GM12878 (cell line): ENCODE results near the gene ADAMTSL4. TPM values are rescaled to one million over a fixed set of nuclear protein-coding genes. Genes with fewer than 3 reads are reported as not detected.
"Not testable (repeated sequence)": the region's sequence is repeated elsewhere in the genome, so short reads cannot be mapped to it uniquely, and the experiment has no call there.

ENCODE experiments used
- ATAC-seq: fragments of 200-7000 bp; cut with Tn5 transposase; 3 replicates; pipeline ENCODE4 v1.9.1; 2020; ENCODE audit warnings: mild to moderate bottlenecking, moderate library complexity
- BruUV-seq: library from RNA; stranded (reverse); fragments of 400-500 nt; replicated peaks from 2 replicates; lab custom pipeline; 2021; lab: Mats Ljungman, UMichigan
- CTCF ChIA-PET: fragments of 300-600 bp; sonication (Branson Sonifier 250); formaldehyde crosslinking; extraction: SDS; loops from one replicate; lab custom pipeline; 2021; ENCODE audit warnings: inconsistent platforms; lab: Yijun Ruan, JAX
- POLR2A ChIA-PET: fragments of 350-600 bp; formaldehyde crosslinking; extraction: SDS; loops from one replicate; lab custom pipeline; 2021; ENCODE audit warnings: inconsistent platforms; lab: Charles Lee
- RAD21 ChIA-PET: fragments of 300-600 bp; sonication (Branson Sonifier 250); formaldehyde crosslinking; loops from one replicate; lab custom pipeline; 2023; ENCODE audit warnings: antibody characterized with exemption; ENCODE audit not compliant: unreplicated experiment; lab: Charles Lee
- SMC1A ChIA-PET: fragments of 300-600 bp; sonication (Branson Sonifier 250); formaldehyde crosslinking; loops from one replicate; lab custom pipeline; 2023; ENCODE audit not compliant: unreplicated experiment, uncharacterized antibody; lab: Charles Lee
- DNase-seq: peaks from one replicate; pipeline ENCODE4 v3.0.0-alpha.2; 2011; ENCODE audit warnings: low read depth, low spot score
- FAIRE-seq: peaks from 3 replicates; lab custom pipeline; 2011; peaks lifted over from hg19 to GRCh38; lab: Jason Lieb, UNC
- H2AFZ ChIP-seq: 2 replicates; pipeline ENCODE4 v1.6.0; 2011; ENCODE audit warnings: low read depth, low read length, control low read depth; ENCODE audit not compliant: control insufficient read depth
- H3K27ac ChIP-seq: 2 replicates; pipeline ENCODE4 v1.5.1; 2011; ENCODE audit warnings: control low read depth; ENCODE audit not compliant: control insufficient read depth, insufficient read depth
- H3K27me3 ChIP-seq, 2 experiments: replicated peaks in 1 of 2; 2 replicates each; pipeline versions ENCODE4 v1.6.0 to v1.6.1; 2011; ENCODE audit warnings: low read length in 1 of 2; ENCODE audit not compliant: control insufficient read depth in 2 of 2, insufficient read depth in 2 of 2
- H3K36me3 ChIP-seq, 2 experiments: 2 replicates each; pipeline ENCODE4 v1.5.1; 2011; ENCODE audit warnings: low read length in 1 of 2; ENCODE audit not compliant: control insufficient read depth in 2 of 2, insufficient read depth in 2 of 2
- H3K4me1 ChIP-seq: 2 replicates; pipeline ENCODE4 v1.6.1; 2011; ENCODE audit warnings: mild to moderate bottlenecking, low read length, moderate library complexity, mixed read lengths; ENCODE audit not compliant: control insufficient read depth, insufficient read depth
- H3K4me2 ChIP-seq: 2 replicates; pipeline ENCODE4 v1.6.0; 2011; ENCODE audit warnings: control low read depth; ENCODE audit not compliant: control insufficient read depth, insufficient read depth
- H3K4me3 ChIP-seq: fragments of 200-600 bp; sonication (generic); 2 replicates; pipeline ENCODE4 v1.5.1; 2016
- H3K79me2 ChIP-seq: 2 replicates; pipeline ENCODE4 v1.6.0; 2011; ENCODE audit warnings: low read length; ENCODE audit not compliant: control insufficient read depth, insufficient read depth
- H3K9ac ChIP-seq: 2 replicates; pipeline ENCODE4 v1.8.0; 2011; ENCODE audit warnings: low read length, control low read depth, mixed read lengths; ENCODE audit not compliant: control insufficient read depth, insufficient read depth
- H3K9me3 ChIP-seq: replicated peaks from 3 replicates; pipeline ENCODE4 v1.5.1; 2011; ENCODE audit warnings: mild to moderate bottlenecking, low read length; ENCODE audit not compliant: control insufficient read depth, insufficient read depth
- H4K20me1 ChIP-seq: 2 replicates; pipeline ENCODE4 v1.6.0; 2011; ENCODE audit not compliant: control insufficient read depth, insufficient read depth
- BCL11A ChIP-seq: IDR thresholded peaks from 2 replicates; pipeline ENCODE4 v1.6.1; 2011; ENCODE audit warnings: low read depth, low read length
- CEBPZ ChIP-seq: fragments of 150-350 bp; IDR thresholded peaks from 2 replicates; pipeline ENCODE4 v1.6.1; 2016; ENCODE audit warnings: low read depth, low read length
- WGBS: methylation state at CpG from one replicate; pipeline ENCODE4 v1.1.6; 2016; ENCODE audit warnings: low lambda C conversion rate; ENCODE audit not compliant: insufficient replicate concordance, insufficient coverage; ENCODE audit errors: missing lambda C conversion rate; 5-methylcytosine and 5-hydroxymethylcytosine counted together
- in situ Hi-C: fragments of 300-500 bp; cut with MboI; formaldehyde crosslinking; loops from 9 replicates; pipeline ENCODE4 v1.14.3; 2018; ENCODE audit warnings: mixed read lengths
- intact Hi-C: fragments of 100-400 bp; cut with micrococcal nuclease; formaldehyde crosslinking; loops from one replicate; pipeline ENCODE4 v1.14.2; 2022; ENCODE audit not compliant: unreplicated experiment
- polyA plus RNA-seq, 11 experiments: library from polyadenylated mRNA; depleted of rRNA in 4 of 11; unstranded in 6 of 11; stranded (reverse) in 5 of 11; fragments of >200 nt; fragmentation: Nextera tagmentation in 4 of 11; fragmentation: Illumina TruSeq in 1 of 11; extraction: Ambion mirVana in 4 of 11; extraction: Trizol in 1 of 11; gene quantifications; 1 replicate in 1 of 11; 2 replicates in 10 of 11; pipeline versions ENCODE4 v1.2.1 to v1.2.3, GENCODE V29; 2011 to 2016; ENCODE audit warnings: inconsistent platforms in 2 of 11, missing spikeins in 2 of 11, low read depth in 1 of 11
- total RNA-seq, 4 experiments: library from RNA; depleted of rRNA in 3 of 4; stranded (reverse); fragments of >200 nt in 3 of 4; fragmentation: Illumina TruSeq in 1 of 4; extraction: Trizol in 1 of 4; gene quantifications; 2 replicates each; pipeline versions ENCODE4 v1.2.1 to v1.2.3, GENCODE V29; 2013 to 2021

Gene ADAMTSL4
- total and polyA plus RNA-seq, 10 of the 15 experiments (the other 5 are each of a cell fraction or from before 2014, with no cell fraction given) = 0.04 to 0.15 (median 0.05) TPM; not detected in 5

- no peak for TF ChIP-seq CEBPZ
- TF ChIP-seq BCL11A = no peak
- TF ChIP-seq, all 136 proteins: peak for 0
Measured at GRCh38 chr1:150604226-150604588, 55.0 kb downstream of the ADAMTSL4 start (continued).

- FAIRE-seq = not testable (repeated sequence)
Measured at GRCh38 chr1:150605451-150605731, 56.2 kb downstream of the ADAMTSL4 start.

More at GRCh38 chr1:150605451-150605731, 56.2 kb downstream of the ADAMTSL4 start:
- H2AFZ ChIP-seq, DNase-seq, H3K4me2 ChIP-seq, CTCF ChIA-PET, ATAC-seq, H3K27me3 ChIP-seq, H3K79me2 ChIP-seq, RAD21 ChIA-PET, intact Hi-C loops, H3K27ac ChIP-seq, H3K9ac ChIP-seq, BruUV-seq, H3K9me3 ChIP-seq, H3K36me3 ChIP-seq, H3K4me3 ChIP-seq, in situ Hi-C loops, H3K4me1 ChIP-seq, H4K20me1 ChIP-seq: not testable (repeated sequence)
- WGBS = 88% methylated on average over 3 of the region's 3 CpGs
- ChIA-PET SMC1A (interaction anchor here (0.6 kb wide), 1 partner anchor 77 kb away, joined by 5 read pairs; no protein-coding TSS in a partner anchor), POLR2A (interaction anchor here (1.0 to 2.2 kb wide), 2 partner anchors 12 to 26 kb away, joined by 4 to 7 read pairs; partner anchors contain the start of gene MCL1)
